ENCODE data around the gene MTG2. TPM values are rescaled to one million over a fixed set of nuclear protein-coding genes. Genes with fewer than 3 reads are reported as not detected.

The MTG2 gene
- total RNA-seq, 1 experiment from 2014 or later: 27.9 TPM

DNA sequence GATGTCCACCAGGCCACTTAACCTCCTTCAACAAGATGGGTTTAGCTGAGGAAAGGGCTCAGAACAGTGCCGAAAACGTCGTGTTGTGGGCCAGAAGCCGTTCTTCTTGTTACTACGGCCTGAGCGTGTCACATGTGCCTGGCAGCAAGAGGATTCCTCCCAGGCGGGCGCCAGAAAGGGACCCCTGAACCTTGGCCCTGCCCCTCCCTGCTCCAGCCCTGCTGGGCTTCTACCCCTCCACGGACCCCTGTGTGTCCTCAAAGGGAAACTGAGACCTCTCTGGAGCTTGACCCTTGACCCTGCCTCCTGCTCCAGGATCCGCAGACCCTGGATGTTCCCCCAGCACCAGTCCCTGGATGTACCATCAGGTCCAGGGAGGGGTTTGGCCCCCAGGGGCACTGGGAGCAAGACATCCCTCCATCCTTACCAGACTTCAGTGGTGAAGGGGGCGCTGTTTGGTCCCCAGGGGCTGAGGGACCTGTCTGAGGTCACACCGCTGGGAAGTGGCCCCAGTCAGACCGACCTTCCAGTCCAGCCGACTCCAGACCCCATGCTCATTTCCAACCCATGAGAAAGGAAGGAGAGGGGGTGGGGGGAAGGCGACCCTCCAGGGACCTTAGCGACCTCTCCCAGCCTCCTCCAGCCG is 27.1 kb downstream of the MTG2 start:
- no peak for DNase-seq (ENCODE audit: low spot score)
- Mint-ChIP-seq H3K27me3 (ENCODE audit: low read depth) (no peaks in the 10 kb centered on the region), H3K27ac (no peak overlapping the region), H3K4me1 (peaks cover 3% of the 10 kb centered on the region; the same call in 1 of the 2 replicates), H3K4me3 (no peak overlapping the region), H3K9me3 (no peaks in the 10 kb centered on the region), H3K36me3 (no peaks in the 10 kb centered on the region)
- POLR2A ChIA-PET: no interaction called here
- CTCF ChIA-PET: interaction anchor here (0.7 to 1.4 kb wide), 9 partner anchors 9 to 186 kb away, joined by 3 to 4 read pairs (median 3); partner anchors contain the start of genes ADRM1 and OSBPL2
- no peak for ATAC-seq
- TF ChIP-seq ATF2 (CRISPR knock-in tag; IDR thresholded peaks at IDR 0.05; ENCODE audit: borderline replicate concordance, low read depth) (no peak), JAZF1 (CRISPR knock-in tag; IDR thresholded peaks at IDR 0.05) (no peak), ZNF425 (CRISPR knock-in tag; conservative IDR thresholded peaks at IDR 0.05) (no peak), SMAD4 (CRISPR knock-in tag; IDR thresholded peaks at IDR 0.05) (no peak), FOXP1 (CRISPR knock-in tag; IDR thresholded peaks at IDR 0.05; ENCODE audit: borderline replicate concordance) (no peak), GTF2I (CRISPR knock-in tag; conservative IDR thresholded peaks at IDR 0.05) (no peak), PRRX2 (CRISPR knock-in tag; IDR thresholded peaks at IDR 0.05) (no peak), MLX (CRISPR knock-in tag; IDR thresholded peaks at IDR 0.05) (no peak), NR3C1 (CRISPR knock-in tag; conservative IDR thresholded peaks at IDR 0.05; ENCODE audit: low read depth) (no peak), MYBL2 (CRISPR knock-in tag; IDR thresholded peaks at IDR 0.05) (no peak), JUN (CRISPR knock-in tag; IDR thresholded peaks at IDR 0.05) (no peak), SOX15 (CRISPR knock-in tag; IDR thresholded peaks at IDR 0.05) (no peak), KAT7 (CRISPR knock-in tag; IDR thresholded peaks at IDR 0.05; ENCODE audit: borderline replicate concordance) (no peak), AR (CRISPR knock-in tag; IDR thresholded peaks at IDR 0.05) (no peak)
- TF ChIP-seq, protein P1, sequence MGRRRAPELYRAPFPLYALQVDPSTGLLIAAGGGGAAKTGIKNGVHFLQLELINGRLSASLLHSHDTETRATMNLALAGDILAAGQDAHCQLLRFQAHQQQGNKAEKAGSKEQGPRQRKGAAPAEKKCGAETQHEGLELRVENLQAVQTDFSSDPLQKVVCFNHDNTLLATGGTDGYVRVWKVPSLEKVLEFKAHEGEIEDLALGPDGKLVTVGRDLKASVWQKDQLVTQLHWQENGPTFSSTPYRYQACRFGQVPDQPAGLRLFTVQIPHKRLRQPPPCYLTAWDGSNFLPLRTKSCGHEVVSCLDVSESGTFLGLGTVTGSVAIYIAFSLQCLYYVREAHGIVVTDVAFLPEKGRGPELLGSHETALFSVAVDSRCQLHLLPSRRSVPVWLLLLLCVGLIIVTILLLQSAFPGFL (CRISPR knock-in tag; IDR thresholded peaks at IDR 0.05; ENCODE audit: borderline replicate concordance): no peak
- TF ChIP-seq, protein P2, sequence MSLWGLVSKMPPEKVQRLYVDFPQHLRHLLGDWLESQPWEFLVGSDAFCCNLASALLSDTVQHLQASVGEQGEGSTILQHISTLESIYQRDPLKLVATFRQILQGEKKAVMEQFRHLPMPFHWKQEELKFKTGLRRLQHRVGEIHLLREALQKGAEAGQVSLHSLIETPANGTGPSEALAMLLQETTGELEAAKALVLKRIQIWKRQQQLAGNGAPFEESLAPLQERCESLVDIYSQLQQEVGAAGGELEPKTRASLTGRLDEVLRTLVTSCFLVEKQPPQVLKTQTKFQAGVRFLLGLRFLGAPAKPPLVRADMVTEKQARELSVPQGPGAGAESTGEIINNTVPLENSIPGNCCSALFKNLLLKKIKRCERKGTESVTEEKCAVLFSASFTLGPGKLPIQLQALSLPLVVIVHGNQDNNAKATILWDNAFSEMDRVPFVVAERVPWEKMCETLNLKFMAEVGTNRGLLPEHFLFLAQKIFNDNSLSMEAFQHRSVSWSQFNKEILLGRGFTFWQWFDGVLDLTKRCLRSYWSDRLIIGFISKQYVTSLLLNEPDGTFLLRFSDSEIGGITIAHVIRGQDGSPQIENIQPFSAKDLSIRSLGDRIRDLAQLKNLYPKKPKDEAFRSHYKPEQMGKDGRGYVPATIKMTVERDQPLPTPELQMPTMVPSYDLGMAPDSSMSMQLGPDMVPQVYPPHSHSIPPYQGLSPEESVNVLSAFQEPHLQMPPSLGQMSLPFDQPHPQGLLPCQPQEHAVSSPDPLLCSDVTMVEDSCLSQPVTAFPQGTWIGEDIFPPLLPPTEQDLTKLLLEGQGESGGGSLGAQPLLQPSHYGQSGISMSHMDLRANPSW (CRISPR knock-in tag; conservative IDR thresholded peaks at IDR 0.05; ENCODE audit: low read depth): no peak
- TF ChIP-seq, protein P3, sequence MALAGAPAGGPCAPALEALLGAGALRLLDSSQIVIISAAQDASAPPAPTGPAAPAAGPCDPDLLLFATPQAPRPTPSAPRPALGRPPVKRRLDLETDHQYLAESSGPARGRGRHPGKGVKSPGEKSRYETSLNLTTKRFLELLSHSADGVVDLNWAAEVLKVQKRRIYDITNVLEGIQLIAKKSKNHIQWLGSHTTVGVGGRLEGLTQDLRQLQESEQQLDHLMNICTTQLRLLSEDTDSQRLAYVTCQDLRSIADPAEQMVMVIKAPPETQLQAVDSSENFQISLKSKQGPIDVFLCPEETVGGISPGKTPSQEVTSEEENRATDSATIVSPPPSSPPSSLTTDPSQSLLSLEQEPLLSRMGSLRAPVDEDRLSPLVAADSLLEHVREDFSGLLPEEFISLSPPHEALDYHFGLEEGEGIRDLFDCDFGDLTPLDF (CRISPR knock-in tag; IDR thresholded peaks at IDR 0.05): no peak

Measured in WTC11 (cell line).